ENCODE data around the gene TMTC1.

Gene TMTC1

GRCh38 chr12:29552994-29553748 lies 230.6 kb downstream of the TMTC1 start:
- H3K9ac ChIP-seq (ENCODE audit: low read length) = no peak overlapping the region
- no peaks in the 10 kb centered on the region for H3K27me3 ChIP-seq (ENCODE audit: control insufficient read depth, insufficient read depth, low read length)
- no peaks in the 10 kb centered on the region; the same call in 1 of the 2 replicates for H3K36me3 ChIP-seq (ENCODE audit: control insufficient read depth, insufficient read depth, low read length)
- H3K27ac ChIP-seq (ENCODE audit: low read depth, low read length) = no peak overlapping the region
- H3K9me3 ChIP-seq (ENCODE audit: control insufficient read depth, insufficient read depth, low read depth, low read length) = no peaks in the 10 kb centered on the region
- no peaks in the 10 kb centered on the region for H3K4me1 ChIP-seq (ENCODE audit: control insufficient read depth, insufficient read depth, low read length)
- H3K4me3 ChIP-seq (ENCODE audit: low read depth, low read length) = no peak overlapping the region

- Histone ChIP-seq H3K36me3 (ENCODE audit: control insufficient read depth, insufficient read depth, low read length) (no peaks in the 10 kb centered on the region; the same call in 1 of the 2 replicates), H3K4me1 (ENCODE audit: control insufficient read depth, insufficient read depth, low read length) (peaks cover 4% of the 10 kb centered on the region; the same call in 1 of the 2 replicates), H3K9me3 (ENCODE audit: control insufficient read depth, insufficient read depth, low read depth, low read length) (no peaks in the 10 kb centered on the region), H3K27me3 (ENCODE audit: control insufficient read depth, insufficient read depth, low read length) (no peaks in the 10 kb centered on the region), H3K27ac (ENCODE audit: low read depth, low read length) (no peak overlapping the region), H3K9ac (ENCODE audit: low read length) (no peak overlapping the region), H3K4me3 (ENCODE audit: low read depth, low read length) (no peak overlapping the region)
These were observed 231.3 kb downstream of the TMTC1 start for GRCh38 chr12:29552324-29552927.

- Histone ChIP-seq H3K27me3 (ENCODE audit: control insufficient read depth, insufficient read depth, low read length) (no peaks in the 10 kb centered on the region), H3K36me3 (ENCODE audit: control insufficient read depth, insufficient read depth, low read length) (no peaks in the 10 kb centered on the region; the same call in 1 of the 2 replicates), H3K27ac (ENCODE audit: low read depth, low read length) (no peak overlapping the region), H3K4me1 (ENCODE audit: control insufficient read depth, insufficient read depth, low read length) (peaks cover 10% of the 10 kb centered on the region; the same call in 1 of the 2 replicates), H3K4me3 (ENCODE audit: low read depth, low read length) (no peak overlapping the region), H3K9me3 (ENCODE audit: control insufficient read depth, insufficient read depth, low read depth, low read length) (no peaks in the 10 kb centered on the region), H3K9ac (ENCODE audit: low read length) (no peak overlapping the region)
These were observed 231.9 kb downstream of the TMTC1 start for GRCh38 chr12:29551812-29552211.

- H3K4me1 ChIP-seq (ENCODE audit: control insufficient read depth, insufficient read depth, low read length) = peaks cover 17% of the 10 kb centered on the region
- no peak overlapping the region for H3K27ac ChIP-seq (ENCODE audit: low read depth, low read length)
- no peaks in the 10 kb centered on the region for H3K27me3 ChIP-seq (ENCODE audit: control insufficient read depth, insufficient read depth, low read length)
- H3K9ac ChIP-seq (ENCODE audit: low read length) = no peak overlapping the region
- H3K4me3 ChIP-seq (ENCODE audit: low read depth, low read length) = no peak overlapping the region
- no peaks in the 10 kb centered on the region for H3K9me3 ChIP-seq (ENCODE audit: control insufficient read depth, insufficient read depth, low read depth, low read length)
- H3K36me3 ChIP-seq (ENCODE audit: control insufficient read depth, insufficient read depth, low read length) = no peaks in the 10 kb centered on the region
These were observed 235.9 kb downstream of the TMTC1 start for GRCh38 chr12:29547864-29548263.

- Histone ChIP-seq H3K27ac (ENCODE audit: low read depth, low read length) (0 out of 2 replicates have a peak overlapping the region, but pooled peaks have one; percentile 39), H3K4me1 (ENCODE audit: control insufficient read depth, insufficient read depth, low read length) (peaks cover 17% of the 10 kb centered on the region), H3K27me3 (ENCODE audit: control insufficient read depth, insufficient read depth, low read length) (no peaks in the 10 kb centered on the region), H3K9me3 (ENCODE audit: control insufficient read depth, insufficient read depth, low read depth, low read length) (no peaks in the 10 kb centered on the region), H3K4me3 (ENCODE audit: low read depth, low read length) (no peak overlapping the region), H3K36me3 (ENCODE audit: control insufficient read depth, insufficient read depth, low read length) (no peaks in the 10 kb centered on the region), H3K9ac (ENCODE audit: low read length) (no peak overlapping the region)
These were observed 236.6 kb downstream of the TMTC1 start for GRCh38 chr12:29547151-29547632.

GRCh38 chr12:29546000-29546399 lies 237.7 kb downstream of the TMTC1 start:
- Histone ChIP-seq H3K27ac (ENCODE audit: low read depth, low read length) (no peak overlapping the region), H3K27me3 (ENCODE audit: control insufficient read depth, insufficient read depth, low read length) (no peaks in the 10 kb centered on the region), H3K9me3 (ENCODE audit: control insufficient read depth, insufficient read depth, low read depth, low read length) (no peaks in the 10 kb centered on the region), H3K9ac (ENCODE audit: low read length) (no peak overlapping the region), H3K4me1 (ENCODE audit: control insufficient read depth, insufficient read depth, low read length) (peaks cover 17% of the 10 kb centered on the region), H3K36me3 (ENCODE audit: control insufficient read depth, insufficient read depth, low read length) (no peaks in the 10 kb centered on the region), H3K4me3 (ENCODE audit: low read depth, low read length) (no peak overlapping the region)

- no peak overlapping the region for H3K9ac ChIP-seq (ENCODE audit: low read length)
- no peak overlapping the region for H3K4me3 ChIP-seq (ENCODE audit: low read depth, low read length)
- peaks cover 17% of the 10 kb centered on the region for H3K4me1 ChIP-seq (ENCODE audit: control insufficient read depth, insufficient read depth, low read length)
- no peaks in the 10 kb centered on the region for H3K36me3 ChIP-seq (ENCODE audit: control insufficient read depth, insufficient read depth, low read length)
- H3K9me3 ChIP-seq (ENCODE audit: control insufficient read depth, insufficient read depth, low read depth, low read length) = no peaks in the 10 kb centered on the region
- H3K27me3 ChIP-seq (ENCODE audit: control insufficient read depth, insufficient read depth, low read length) = no peaks in the 10 kb centered on the region
- H3K27ac ChIP-seq (ENCODE audit: low read depth, low read length) = no peak overlapping the region
These were observed 238.7 kb downstream of the TMTC1 start for GRCh38 chr12:29545102-29545467.

GRCh38 chr12:29544428-29545101 lies 239.2 kb downstream of the TMTC1 start:
- peaks cover 17% of the 10 kb centered on the region for H3K4me1 ChIP-seq (ENCODE audit: control insufficient read depth, insufficient read depth, low read length)
- H3K36me3 ChIP-seq (ENCODE audit: control insufficient read depth, insufficient read depth, low read length) = no peaks in the 10 kb centered on the region
- H3K4me3 ChIP-seq (ENCODE audit: low read depth, low read length) = no peak overlapping the region
- no peak overlapping the region for H3K27ac ChIP-seq (ENCODE audit: low read depth, low read length)
- no peaks in the 10 kb centered on the region for H3K9me3 ChIP-seq (ENCODE audit: control insufficient read depth, insufficient read depth, low read depth, low read length)
- no peaks in the 10 kb centered on the region for H3K27me3 ChIP-seq (ENCODE audit: control insufficient read depth, insufficient read depth, low read length)
- H3K9ac ChIP-seq (ENCODE audit: low read length) = no peak overlapping the region

- Histone ChIP-seq H3K27me3 (ENCODE audit: control insufficient read depth, insufficient read depth, low read length) (no peaks in the 10 kb centered on the region), H3K27ac (ENCODE audit: low read depth, low read length) (no peak overlapping the region), H3K36me3 (ENCODE audit: control insufficient read depth, insufficient read depth, low read length) (no peaks in the 10 kb centered on the region), H3K4me3 (ENCODE audit: low read depth, low read length) (no peak overlapping the region), H3K4me1 (ENCODE audit: control insufficient read depth, insufficient read depth, low read length) (peaks cover 17% of the 10 kb centered on the region), H3K9ac (ENCODE audit: low read length) (no peak overlapping the region), H3K9me3 (ENCODE audit: control insufficient read depth, insufficient read depth, low read depth, low read length) (no peaks in the 10 kb centered on the region)
These were observed 240.7 kb downstream of the TMTC1 start for GRCh38 chr12:29543036-29543435.

GRCh38 chr12:29537298-29537697 lies 246.4 kb downstream of the TMTC1 start:
- Histone ChIP-seq H3K36me3 (ENCODE audit: control insufficient read depth, insufficient read depth, low read length) (no peaks in the 10 kb centered on the region), H3K9me3 (ENCODE audit: control insufficient read depth, insufficient read depth, low read depth, low read length) (no peaks in the 10 kb centered on the region), H3K4me1 (ENCODE audit: control insufficient read depth, insufficient read depth, low read length) (no peaks in the 10 kb centered on the region), H3K27ac (ENCODE audit: low read depth, low read length) (no peak overlapping the region), H3K9ac (ENCODE audit: low read length) (no peak overlapping the region), H3K4me3 (ENCODE audit: low read depth, low read length) (no peak overlapping the region), H3K27me3 (ENCODE audit: control insufficient read depth, insufficient read depth, low read length) (no peaks in the 10 kb centered on the region)

- no peaks in the 10 kb centered on the region for H3K4me1 ChIP-seq (ENCODE audit: control insufficient read depth, insufficient read depth, low read length)
- H3K27ac ChIP-seq (ENCODE audit: low read depth, low read length) = no peak overlapping the region
- no peak overlapping the region for H3K9ac ChIP-seq (ENCODE audit: low read length)
- no peak overlapping the region for H3K4me3 ChIP-seq (ENCODE audit: low read depth, low read length)
- no peaks in the 10 kb centered on the region for H3K27me3 ChIP-seq (ENCODE audit: control insufficient read depth, insufficient read depth, low read length)
- no peaks in the 10 kb centered on the region for H3K36me3 ChIP-seq (ENCODE audit: control insufficient read depth, insufficient read depth, low read length)
- H3K9me3 ChIP-seq (ENCODE audit: control insufficient read depth, insufficient read depth, low read depth, low read length) = no peaks in the 10 kb centered on the region
These were observed 248.8 kb downstream of the TMTC1 start for GRCh38 chr12:29534935-29535334.

Data from HUES6 (cell line).